Suprapubic skin (tissue), 4 donors: ENCODE data around the gene HRK. TPM values are rescaled to one million over a fixed set of nuclear protein-coding genes. Genes with fewer than 3 reads are reported as not detected.

Experiments used
- DNase-seq, 2 donors: peaks; one replicate each; pipeline ENCODE4 v3.0.0-alpha.2; 2019; ENCODE audit warnings: low spot score in 2 of 2
- H3K27ac ChIP-seq: fragments of 200-600 bp; sonication (generic); one replicate; pipeline ENCODE4 v1.5.1; 2019
- H3K27me3 ChIP-seq: fragments of 200-600 bp; sonication (generic); one replicate; pipeline ENCODE4 v1.5.1; 2019
- H3K36me3 ChIP-seq: fragments of 200-600 bp; sonication (generic); one replicate; pipeline ENCODE4 v1.5.1; 2019
- H3K4me1 ChIP-seq: fragments of 200-600 bp; sonication (generic); one replicate; pipeline ENCODE4 v1.5.1; 2019
- H3K4me3 ChIP-seq: fragments of 200-600 bp; sonication (generic); one replicate; pipeline ENCODE4 v1.5.1; 2019; ENCODE audit warnings: mild to moderate bottlenecking
- H3K9me3 ChIP-seq: fragments of 200-600 bp; sonication (generic); one replicate; pipeline ENCODE4 v1.5.1; 2019
- CTCF ChIP-seq, 2 donors: fragments of 200-600 bp in 1 of 2; fragments of 450-650 bp in 1 of 2; sonication (generic) in 1 of 2; IDR thresholded peaks; one replicate each; pipeline ENCODE4 v1.5.1; 2016 to 2019; ENCODE audit warnings: antibody characterized with exemption in 2 of 2, mild to moderate bottlenecking in 1 of 2, moderate library complexity in 1 of 2
- EP300 ChIP-seq: sonication (generic); formaldehyde crosslinking; IDR thresholded peaks from one replicate; pipeline ENCODE4 v1.6.1; 2017; ENCODE audit warnings: antibody characterized with exemption
- POLR2A ChIP-seq, 2 donors: fragments of 450-650 bp; IDR thresholded peaks; one replicate each; pipeline ENCODE4 v1.6.1; 2017; ENCODE audit warnings: antibody characterized with exemption in 2 of 2, mild to moderate bottlenecking in 2 of 2, moderate library complexity in 2 of 2
- POLR2AphosphoS5 ChIP-seq, 3 donors: sonication (generic); formaldehyde crosslinking; IDR thresholded peaks; one replicate each; pipeline ENCODE4 v1.6.1; 2017; ENCODE audit warnings: antibody characterized with exemption in 3 of 3
- WGBS: methylation state at CpG from one replicate; pipeline ENCODE4 v1.1.5; 2018; 5-methylcytosine and 5-hydroxymethylcytosine counted together
- total RNA-seq, 4 donors: library from RNA; depleted of rRNA; stranded (reverse); fragments of >200 nt; gene quantifications; one replicate each; pipeline ENCODE4 v1.1.0, GENCODE V29; 2016

The HRK gene
- total RNA-seq, 4 donors from 2014 or later = not detected

DNA sequence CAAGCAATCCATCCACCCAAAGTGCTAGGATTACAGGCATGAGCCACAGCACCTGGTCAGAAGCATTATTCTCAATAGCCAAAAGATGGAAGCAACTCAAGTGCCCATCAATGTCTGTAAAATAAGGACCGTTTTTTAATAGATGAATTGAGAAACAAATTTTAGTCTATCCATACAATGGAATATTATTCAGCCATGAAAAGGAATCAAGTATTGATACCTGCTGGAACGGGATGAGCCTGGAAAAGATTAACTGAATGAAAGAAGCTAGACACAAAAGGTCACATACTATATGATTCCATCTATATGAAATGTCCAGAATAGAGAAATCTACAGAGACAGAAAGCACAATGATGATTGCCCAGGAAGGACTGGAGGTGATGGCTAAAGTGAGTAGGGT, 20.4 kb upstream of the HRK start:
- 88% methylated on average over 2 of the region's 2 CpGs for WGBS
- Histone ChIP-seq H3K27me3 (peaks cover 49% of the 10 kb centered on the region), H3K27ac (no peak overlapping the region), H3K4me1 (no peaks in the 10 kb centered on the region), H3K36me3 (no peaks in the 10 kb centered on the region), H3K9me3 (no peaks in the 10 kb centered on the region), H3K4me3 (no peak overlapping the region)
- DNase-seq = no peak
- TF ChIP-seq POLR2A (IDR thresholded peaks at IDR 0.05) (no peak), CTCF (IDR thresholded peaks at IDR 0.05) (no peak), POLR2AphosphoS5 (IDR thresholded peaks at IDR 0.05) (no peak), EP300 (no peak)

DNA sequence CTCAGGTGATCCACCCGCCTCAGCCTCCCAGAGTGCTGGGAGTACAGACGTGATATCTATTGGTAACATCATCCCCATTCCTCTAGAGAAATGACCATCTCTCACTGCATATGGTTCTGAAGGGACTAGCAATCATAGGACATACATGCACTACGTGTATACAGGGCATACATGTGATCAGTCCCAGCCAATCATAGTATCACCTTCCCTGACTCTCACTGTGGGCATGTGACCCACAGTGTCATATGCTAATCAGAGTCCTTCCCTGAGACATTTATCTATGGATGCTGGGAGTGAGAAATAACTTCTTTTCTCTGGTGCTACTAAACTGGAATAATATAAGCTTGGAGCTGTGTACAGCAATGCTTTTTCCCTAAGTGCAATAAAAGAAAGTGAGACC, 17.4 kb upstream of the HRK start:
- 60% methylated on average over 3 of the region's 3 CpGs for WGBS
- peaks cover 44% of the 10 kb centered on the region for H3K27me3 ChIP-seq

DNA sequence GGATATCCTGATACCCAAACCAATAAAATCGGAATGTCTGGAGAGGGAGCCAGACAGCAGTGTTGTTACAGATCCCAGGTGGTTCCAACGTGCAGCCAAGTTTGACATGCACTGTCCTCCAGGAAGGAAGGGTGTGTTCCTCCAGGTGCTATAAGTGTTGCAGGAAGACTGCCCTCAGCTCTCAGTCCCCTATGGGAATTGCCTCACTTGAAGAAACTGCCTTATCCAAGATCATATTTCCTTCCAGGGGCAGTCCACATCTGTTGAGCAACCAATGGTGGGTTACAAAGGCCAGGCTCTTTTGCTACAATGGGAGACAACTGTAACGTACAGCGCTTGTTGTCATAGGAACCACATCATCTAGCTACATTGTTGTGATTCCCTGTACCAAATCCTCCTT, 16.2 kb upstream of the HRK start:
- H3K36me3 ChIP-seq = no peaks in the 10 kb centered on the region
- no peak for DNase-seq
- H3K4me3 ChIP-seq = no peak overlapping the region
- no peaks in the 10 kb centered on the region for H3K9me3 ChIP-seq
- WGBS = 68% methylated on average over 4 of the region's 4 CpGs
- no peak overlapping the region for H3K27ac ChIP-seq
- no peak for TF ChIP-seq POLR2AphosphoS5 (IDR thresholded peaks at IDR 0.05)
- no peak for TF ChIP-seq POLR2A (IDR thresholded peaks at IDR 0.05)
- no peak for TF ChIP-seq CTCF (IDR thresholded peaks at IDR 0.05)
- no peak for TF ChIP-seq EP300
- peaks cover 44% of the 10 kb centered on the region for H3K27me3 ChIP-seq
- no peaks in the 10 kb centered on the region for H3K4me1 ChIP-seq

More for the DNA sequence above, 17.4 kb upstream of the HRK start:
- no peak overlapping the region for H3K4me3 ChIP-seq
- no peak for DNase-seq
- H3K9me3 ChIP-seq = no peaks in the 10 kb centered on the region
- no peaks in the 10 kb centered on the region for H3K4me1 ChIP-seq
- H3K36me3 ChIP-seq = no peaks in the 10 kb centered on the region
- TF ChIP-seq EP300 (no peak), CTCF (IDR thresholded peaks at IDR 0.05) (no peak), POLR2A (IDR thresholded peaks at IDR 0.05) (no peak), POLR2AphosphoS5 (IDR thresholded peaks at IDR 0.05) (no peak)
- H3K27ac ChIP-seq = no peak overlapping the region

DNA sequence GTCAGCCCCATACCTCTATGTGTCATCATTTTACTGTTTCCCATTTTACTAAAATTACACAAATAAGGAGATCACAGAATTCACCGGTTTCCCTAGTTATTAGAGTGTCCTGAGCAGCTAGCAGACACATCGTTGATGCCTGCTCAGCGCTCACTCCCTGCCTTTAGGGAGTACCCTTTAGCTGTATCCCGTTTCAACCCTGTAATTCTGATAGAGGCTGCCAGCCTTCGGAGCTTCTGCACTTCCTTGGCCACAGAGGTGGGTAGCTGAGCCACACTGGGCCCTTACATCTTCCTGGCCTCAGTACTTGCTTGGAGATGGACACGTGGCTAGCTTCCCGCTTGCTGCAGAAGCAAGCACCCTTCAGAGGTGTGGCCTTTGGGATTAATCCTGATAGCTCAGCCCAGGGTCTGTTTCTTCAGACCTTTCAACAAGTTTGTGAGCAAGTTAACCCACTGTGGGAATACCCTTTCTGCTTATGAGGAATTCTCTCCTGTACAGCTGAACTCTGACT, 15.2 kb upstream of the HRK start:
- Histone ChIP-seq H3K4me1 (no peaks in the 10 kb centered on the region), H3K27me3 (peaks cover 37% of the 10 kb centered on the region), H3K27ac (no peak overlapping the region), H3K36me3 (no peaks in the 10 kb centered on the region), H3K4me3 (no peak overlapping the region), H3K9me3 (no peaks in the 10 kb centered on the region)
- TF ChIP-seq POLR2AphosphoS5 (IDR thresholded peaks at IDR 0.05) (no peak), CTCF (IDR thresholded peaks at IDR 0.05) (no peak), EP300 (no peak)
- WGBS = 65% methylated on average over 7 of the region's 7 CpGs
- no peak for DNase-seq

GRCh38 chr12:116894913-116895312, 13.7 kb upstream of the HRK start:
- H3K27ac ChIP-seq = no peak overlapping the region
- no peak overlapping the region for H3K4me3 ChIP-seq
- no peak for DNase-seq
- WGBS = 91% methylated on average over 3 of the region's 3 CpGs
- no peaks in the 10 kb centered on the region for H3K4me1 ChIP-seq
- H3K9me3 ChIP-seq = no peaks in the 10 kb centered on the region
- peaks cover 26% of the 10 kb centered on the region for H3K27me3 ChIP-seq
- H3K36me3 ChIP-seq = no peaks in the 10 kb centered on the region
- TF ChIP-seq POLR2A (IDR thresholded peaks at IDR 0.05) (no peak), CTCF (IDR thresholded peaks at IDR 0.05) (no peak), POLR2AphosphoS5 (IDR thresholded peaks at IDR 0.05) (no peak), EP300 (no peak)
